HG02759 (cell line): ENCODE measurements around the gene TLR3.
"Not testable (repeated sequence)": the region's sequence is repeated elsewhere in the genome, so short reads cannot be mapped to it uniquely, and the experiment has no call there.

ENCODE experiments used
- ATAC-seq: cut with Tn5 transposase; IDR thresholded peaks from one replicate; pipeline ENCODE4 v1.9.1; 2021; ENCODE audit warnings: mild to moderate bottlenecking, moderate library complexity; ENCODE audit not compliant: unreplicated experiment

The TLR3 gene

DNA sequence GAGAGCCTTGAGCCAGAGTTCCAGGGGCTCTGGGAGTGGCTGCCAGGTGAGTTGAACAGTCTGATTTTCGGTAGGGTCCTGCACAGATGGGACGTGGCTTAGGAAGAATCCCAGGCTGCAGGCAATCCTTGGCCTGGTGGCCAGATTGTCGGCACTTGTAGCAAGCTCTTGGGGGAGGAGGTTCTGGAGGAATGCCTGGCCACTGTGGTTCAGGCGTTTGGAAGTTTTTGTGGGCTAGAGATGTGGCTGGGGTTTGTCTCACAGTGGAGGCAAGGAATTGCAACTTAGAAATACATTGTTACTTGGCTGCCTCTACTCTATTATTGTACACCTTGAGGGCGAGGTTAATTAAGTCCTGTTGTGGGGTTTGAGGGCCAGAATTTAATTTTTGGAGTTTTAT, 21.5 kb upstream of the TLR3 start:
- ATAC-seq, result not testable (repeated sequence)

DNA sequence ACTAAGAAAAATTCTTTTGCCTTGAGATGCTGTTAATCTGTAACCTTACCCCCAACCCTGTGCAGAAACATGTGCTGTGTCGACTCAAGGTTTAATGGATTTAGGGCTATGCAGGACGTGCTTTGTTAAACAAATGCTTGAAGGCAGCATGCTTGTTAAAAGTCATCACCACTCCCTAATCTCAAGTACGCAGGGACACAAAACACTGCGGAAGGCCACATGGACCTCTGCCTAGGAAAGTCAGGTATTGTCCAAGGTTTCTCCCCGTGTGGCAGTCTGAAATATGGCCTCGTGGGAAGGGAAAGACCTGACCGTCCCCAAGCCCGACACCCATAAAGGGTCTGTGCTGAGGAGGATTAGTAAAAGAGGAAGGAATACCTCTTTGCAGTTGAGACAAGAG, 18.8 kb upstream of the TLR3 start:
- not testable (repeated sequence) for ATAC-seq

DNA sequence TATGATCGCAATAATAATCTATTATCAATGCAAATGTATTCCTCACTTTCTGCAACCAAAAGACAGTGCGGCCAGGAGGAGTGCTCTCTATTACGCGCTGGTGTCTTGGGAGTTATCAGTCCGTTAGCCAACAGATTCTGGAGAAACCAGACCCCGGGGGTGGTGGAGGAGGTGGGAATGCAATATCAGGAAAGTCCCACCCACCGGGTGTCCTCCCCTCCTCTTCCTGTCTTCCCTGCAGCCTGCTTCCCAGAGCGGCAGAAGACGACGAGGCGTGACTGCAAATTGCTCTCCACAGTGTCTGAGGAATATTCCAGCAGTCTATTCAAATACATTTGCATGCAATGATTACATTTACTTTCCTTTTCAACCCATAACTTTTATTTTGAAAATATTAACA, 17.9 kb upstream of the TLR3 start:
- ATAC-seq, result no peak

DNA sequence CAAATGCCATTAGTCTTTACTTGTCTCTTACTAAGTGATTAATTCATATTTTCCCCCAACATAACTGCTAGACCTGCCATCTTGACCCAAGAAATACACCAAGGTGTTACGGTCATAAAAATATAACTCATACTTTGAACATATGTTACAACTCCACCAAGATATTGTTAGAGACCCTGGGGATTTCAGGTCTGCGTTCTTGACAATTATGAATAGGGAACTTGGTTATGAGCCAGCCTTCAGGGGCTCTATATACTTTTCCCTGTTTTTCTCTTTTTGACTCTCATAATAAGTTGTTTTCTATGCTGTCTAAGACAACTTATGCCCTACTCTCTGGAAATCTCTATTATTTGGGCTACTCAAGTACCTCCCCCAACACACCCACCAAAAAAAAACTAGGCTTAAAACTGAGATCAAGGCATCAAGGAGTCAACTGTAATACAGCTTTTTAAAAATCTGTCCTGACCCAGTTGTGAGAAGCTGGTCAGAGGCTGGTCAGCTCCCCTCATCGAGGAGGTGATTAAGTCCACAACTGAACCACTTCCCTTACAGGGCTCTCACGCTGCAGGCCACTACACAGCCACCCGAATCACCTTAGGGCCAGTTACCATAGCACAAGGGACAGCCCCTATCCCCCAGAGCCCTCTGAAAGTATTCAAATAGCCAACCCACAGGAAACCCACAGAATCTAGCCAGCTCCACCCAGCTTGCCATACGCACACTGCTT, 10.5 kb upstream of the TLR3 start:
- peak; percentile 100 for ATAC-seq

DNA sequence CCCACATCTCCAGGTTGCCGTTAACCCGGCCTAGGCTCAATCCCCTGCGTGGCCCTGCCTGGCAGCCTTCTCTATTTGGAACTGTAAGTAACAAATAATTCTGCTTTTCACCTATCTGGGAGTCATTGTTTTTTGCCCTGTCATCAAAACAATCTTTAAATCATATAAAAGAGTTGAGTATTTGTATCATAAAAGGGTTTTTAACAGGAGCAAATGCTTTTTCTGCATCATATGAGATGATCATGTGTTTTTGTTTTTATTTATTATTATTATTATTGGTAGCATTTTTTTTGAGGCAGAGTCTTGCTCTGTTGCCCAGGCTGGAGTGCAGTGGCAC, 10.0 kb upstream of the TLR3 start:
- no peak for ATAC-seq

DNA sequence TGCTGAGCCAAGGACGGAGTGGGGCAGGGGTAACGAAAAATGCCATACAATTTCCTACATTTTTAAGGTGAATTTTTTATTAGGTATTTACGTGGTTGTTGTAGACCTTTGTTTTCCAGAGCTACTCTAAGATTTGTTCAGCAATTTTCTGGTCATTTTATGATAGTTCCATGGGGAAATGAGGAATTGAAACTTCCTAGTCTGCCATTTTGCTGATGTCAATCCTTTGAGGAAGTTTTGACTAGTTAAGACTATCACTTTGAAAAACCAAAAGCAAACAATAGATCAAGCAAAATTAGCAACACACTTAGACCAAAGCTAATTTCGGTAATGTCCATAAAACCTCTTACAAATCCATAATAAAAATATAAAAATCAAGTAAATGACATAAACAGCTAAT, 7.0 kb upstream of the TLR3 start:
- no peak for ATAC-seq

DNA sequence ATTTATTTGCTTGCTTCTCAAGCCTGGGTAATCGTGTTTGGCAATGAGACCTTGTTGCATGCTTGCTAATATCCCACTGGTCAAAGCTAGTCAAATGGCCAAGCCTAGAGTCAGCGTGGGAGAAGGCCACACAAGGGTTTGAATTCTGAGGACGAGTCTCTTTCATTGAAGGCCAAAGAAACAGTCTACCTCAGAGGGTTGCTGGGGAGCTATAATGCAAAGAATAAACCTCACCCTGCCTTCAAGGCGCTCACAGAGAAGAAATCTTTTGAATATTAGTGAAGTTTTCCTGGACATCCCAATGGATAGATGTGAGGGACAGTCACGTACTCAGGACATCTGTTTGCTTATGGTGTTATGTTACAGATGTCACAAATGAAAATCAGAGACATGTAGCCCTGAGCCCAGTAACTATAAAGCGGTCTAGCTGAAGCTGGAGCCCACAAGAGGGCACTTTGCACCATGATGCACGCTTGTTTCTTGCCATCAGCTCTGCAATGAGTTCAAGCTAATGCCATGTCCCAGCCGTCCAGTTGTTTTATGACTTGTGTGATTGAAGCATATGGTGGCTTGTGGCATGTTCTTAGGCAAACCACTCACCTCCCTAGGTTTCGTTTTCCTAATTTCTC, 1.1 kb upstream of the TLR3 start:
- ATAC-seq, result peak; percentile 86

DNA sequence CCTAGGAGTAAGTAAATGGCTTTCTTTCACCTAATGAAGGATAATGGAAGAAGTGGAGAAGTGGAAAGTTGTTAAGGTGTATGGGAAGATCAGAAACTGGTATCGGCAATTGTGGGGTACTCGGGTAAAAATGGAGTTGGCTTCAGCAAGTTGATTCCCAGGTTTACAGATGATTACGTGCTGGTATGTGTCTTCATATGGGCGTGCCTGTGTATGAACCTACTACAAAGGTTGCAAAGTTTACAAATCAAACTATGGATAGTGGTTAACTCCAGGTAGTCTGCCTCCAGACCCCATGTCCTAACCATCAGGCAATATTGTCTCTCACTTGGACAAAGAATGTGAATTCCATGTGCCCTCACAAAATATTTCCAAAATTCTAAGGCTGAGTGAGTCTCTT, 773 bp downstream of the TLR3 start:
- ATAC-seq, result no peak

DNA sequence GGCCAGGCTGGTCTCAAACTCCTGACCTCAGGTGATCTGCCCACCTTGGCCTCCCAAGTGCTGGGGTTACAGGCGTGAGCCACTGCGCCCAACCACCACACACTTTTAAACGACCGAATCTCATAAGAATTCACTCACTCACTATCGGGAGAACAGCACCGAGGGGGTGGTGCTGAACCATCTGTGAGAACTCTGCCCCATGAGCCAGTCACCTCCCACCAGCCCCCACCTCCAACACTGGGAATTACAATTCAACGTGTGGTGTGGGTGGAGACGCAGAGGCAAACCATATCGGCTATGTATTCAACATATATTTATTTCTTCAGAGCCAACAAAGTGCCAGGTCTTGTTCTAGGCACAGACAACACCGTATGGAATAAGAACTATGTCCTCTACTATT, 3.6 kb downstream of the TLR3 start:
- ATAC-seq, result no peak

DNA sequence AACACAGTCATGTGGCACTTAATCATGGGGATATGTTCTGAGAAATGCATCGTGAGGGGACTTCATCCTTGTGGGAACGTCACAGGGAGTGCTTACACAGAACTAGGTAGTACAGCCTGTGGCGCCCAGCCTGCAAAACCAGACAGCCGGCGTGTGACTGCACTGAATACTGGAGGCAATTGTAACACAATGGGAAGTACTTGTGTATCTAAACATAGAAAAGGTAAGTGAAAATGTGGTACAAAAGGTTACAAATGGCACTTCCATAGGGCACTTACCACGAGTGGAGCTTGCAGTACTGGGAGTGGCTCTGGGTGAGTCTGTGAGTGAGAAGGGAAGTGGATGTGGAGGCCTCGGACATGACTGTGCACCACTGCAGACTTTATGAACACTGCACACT, 5.2 kb downstream of the TLR3 start:
- ATAC-seq, result no peak

DNA sequence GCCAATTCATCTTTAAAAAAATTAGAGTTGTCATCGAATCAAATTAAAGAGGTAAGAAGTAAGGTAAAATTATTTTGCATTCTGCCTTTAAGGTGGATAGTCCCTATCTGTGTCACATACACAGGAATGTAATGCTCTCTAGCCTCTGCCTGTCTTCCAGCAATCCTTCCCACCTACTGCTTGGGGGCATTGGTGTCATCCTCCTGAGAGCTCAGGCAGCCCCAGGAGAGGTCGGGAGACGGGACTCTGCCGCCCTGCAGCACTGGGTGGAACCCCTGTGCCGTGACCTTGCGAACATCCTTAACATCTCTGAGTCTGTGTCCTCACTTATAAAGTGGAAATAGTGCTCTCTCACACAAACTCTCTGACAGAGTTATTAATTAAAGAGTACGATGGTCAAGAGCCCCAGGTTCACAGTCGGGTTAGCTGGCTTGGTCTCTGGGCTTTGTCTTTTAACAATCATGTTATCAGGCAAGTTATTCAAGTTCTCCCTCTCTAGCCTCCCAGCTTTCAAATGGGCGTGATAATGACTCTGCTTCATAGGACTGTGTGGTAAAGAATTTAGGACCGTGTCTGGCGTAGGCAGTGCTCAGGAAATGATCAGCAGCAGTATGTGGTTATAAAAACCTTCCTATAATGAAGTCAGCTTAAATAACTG, 10.2 kb downstream of the TLR3 start:
- no peak for ATAC-seq

DNA sequence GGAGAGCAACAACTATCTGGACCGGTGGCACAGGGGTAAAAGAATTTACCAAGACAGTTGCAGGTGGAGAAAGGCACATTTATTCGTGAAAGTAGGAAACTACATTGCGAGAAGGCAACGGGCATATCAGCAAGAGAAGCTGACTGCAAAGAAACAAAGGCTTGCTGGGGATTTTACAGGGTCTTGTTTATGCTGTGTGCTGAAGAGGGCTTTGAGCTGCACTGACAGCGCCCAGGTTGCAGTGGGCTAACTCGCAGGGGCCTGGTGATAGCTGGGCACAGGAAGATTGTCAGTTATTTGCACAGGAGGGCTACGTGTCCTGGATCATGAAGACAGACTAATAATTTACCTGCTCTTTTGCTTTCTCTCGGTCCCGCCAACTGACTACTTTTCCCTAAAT, 10.7 kb downstream of the TLR3 start:
- ATAC-seq, result no peak

DNA sequence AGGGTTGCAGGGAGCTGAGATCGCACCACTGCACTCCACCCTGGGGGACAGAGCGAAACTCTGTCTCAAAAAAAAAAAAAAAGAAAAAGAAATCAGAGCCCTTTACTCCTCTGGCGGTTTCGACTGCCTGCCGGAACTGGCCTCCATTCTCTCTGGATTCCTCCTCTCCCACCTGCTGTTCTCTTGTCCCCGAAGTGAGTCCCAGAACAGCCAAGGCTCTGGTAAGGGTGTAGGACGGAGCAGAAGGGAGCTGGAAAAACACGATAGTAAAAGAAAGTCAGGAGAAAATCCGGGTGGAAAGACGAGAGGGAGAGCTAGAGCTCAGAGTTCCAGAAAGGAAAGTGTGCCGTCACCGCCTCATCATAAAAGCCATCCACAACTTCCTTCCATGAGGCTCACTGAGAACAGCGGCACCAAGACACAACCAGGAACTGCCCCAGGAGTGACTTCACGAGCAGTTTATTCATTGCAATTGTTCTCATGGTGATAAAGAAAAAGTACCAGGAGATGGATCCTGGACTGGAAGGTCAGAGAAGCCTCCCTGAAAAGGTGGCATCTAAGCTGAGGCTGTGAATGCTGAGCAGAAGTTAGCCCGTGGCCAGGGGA, 12.3 kb downstream of the TLR3 start:
- no peak for ATAC-seq

DNA sequence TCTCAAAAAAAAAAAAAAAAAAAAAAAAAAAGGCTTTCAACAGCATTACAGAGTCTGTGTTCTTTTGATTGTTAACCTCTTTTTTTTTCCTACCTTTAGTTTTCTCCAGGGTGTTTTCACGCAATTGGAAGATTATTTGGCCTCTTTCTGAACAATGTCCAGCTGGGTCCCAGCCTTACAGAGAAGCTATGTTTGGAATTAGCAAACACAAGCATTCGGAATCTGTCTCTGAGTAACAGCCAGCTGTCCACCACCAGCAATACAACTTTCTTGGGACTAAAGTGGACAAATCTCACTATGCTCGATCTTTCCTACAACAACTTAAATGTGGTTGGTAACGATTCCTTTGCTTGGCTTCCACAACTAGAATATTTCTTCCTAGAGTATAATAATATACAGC, 13.3 kb downstream of the TLR3 start:
- ATAC-seq, result no peak

DNA sequence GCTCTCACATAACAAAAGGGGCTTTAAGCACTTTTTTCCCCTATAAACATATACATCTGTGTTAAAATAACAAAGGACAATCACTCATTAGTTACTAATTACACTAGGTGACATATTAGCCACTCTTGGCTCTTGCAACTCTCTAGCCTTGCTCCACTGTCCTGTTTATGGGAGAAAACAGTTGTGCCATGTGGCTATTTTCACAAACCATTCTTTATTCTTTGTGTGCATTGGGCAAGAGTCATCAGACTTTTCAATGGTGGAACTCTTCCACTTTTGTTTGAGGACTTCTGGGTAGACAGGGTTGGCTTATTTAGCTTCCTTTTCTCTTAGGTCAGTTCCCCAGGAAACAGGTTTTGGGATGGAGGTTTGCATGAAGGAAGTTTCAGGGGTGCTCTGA, 19.6 kb downstream of the TLR3 start:
- ATAC-seq, result no peak

DNA sequence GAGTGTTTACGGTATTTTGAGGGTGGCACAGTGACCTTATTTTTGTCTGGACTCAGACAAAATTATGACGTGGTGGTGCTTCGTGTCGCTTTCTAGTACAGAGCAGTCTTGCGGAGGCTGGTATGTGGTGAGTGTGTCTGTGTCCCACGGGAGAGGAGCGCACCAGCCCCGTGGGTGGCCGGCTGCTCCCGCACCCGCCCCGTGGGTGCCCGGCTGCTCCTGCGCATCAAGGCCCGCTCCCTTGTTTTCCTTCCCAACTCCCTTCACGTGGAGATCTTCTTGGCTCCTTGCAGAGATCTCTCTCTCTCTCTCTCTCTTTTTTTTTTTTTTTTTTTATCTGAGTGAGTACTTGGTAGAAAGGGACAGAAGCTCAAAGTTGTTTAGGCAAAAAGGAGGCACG, 23.3 kb downstream of the TLR3 start:
- ATAC-seq, result no peak

DNA sequence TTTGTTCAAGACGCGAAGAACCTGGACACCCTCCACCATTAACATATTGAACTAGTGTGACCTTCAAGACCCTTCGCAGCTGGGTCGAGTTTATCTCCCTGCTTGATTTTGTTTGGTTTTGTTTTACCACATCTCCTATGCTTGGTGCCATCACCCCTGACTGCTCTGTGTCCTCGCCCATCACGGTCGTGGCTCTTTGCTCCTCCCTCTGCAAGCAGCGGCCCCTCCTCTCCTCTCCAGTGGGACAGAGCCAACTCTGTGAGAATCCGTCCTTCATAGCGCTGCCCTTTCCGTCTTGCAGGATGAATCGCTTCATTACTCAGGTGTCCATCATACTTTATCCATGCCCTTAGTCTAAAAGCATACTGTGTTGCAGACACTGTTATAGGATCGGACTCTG, 26.4 kb downstream of the TLR3 start:
- no peak for ATAC-seq

DNA sequence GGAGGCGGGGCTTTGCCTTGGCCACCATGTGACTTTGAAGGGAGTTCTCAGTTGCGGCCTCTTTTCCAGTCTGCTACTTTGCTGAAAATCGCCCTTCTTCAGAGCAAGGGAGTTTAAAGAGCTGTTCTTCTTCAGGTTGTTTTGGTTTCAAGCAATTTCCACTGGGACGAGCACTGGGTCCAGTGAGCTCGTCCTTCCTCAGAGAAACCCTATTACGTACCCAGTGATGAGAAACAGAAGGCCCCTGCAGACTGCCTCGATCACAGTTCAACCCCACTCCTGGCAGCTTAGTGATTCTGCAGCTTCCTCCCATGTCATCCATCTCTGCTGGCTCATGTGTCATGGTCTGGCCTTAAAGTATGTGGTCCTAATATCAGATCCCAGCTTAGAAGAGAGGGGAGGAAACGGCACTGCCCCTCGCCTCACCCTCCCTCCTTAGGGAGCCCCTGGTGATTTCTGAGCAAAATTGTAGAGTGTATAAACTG, 27.8 kb downstream of the TLR3 start:
- ATAC-seq, result no peak

DNA sequence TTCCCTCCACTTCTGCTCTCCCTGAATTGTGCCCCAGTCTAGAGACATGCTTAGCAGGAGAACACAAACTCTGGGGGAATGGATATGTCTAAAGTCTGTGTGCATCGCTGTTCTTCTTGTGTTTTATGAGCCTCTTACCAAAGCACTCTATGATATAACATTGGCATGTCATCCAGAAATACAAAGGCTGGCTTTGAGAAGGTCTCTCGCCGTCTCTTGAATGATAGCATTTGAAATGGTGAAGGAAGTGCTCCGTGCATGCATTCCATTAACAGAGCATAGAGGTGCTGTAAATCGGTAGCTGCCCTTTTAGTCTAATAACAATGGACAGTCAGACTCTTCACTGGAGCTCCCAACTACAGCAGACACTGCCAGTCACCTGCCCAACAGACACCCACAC, 28.4 kb downstream of the TLR3 start:
- no peak for ATAC-seq

DNA sequence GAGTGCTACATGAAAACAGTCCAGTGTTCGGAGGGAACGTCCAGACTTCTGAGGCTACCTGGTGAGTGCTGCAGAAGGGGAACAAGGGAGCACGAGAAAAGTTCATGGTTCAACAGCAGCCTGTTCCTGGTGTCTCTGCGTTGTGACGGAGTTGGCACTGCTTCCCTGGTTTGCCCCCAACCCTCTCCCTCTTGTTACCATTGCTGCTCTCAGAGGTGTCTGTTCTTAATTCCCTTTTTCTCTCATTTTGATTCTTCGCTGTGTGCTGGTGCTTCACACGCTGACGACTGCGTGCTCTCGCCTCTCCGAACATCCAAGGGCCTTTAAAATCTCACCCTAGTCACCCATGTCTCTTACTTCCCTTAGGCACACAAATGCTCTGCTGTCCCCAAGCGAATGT, 34.0 kb downstream of the TLR3 start:
- ATAC-seq, result no peak

DNA sequence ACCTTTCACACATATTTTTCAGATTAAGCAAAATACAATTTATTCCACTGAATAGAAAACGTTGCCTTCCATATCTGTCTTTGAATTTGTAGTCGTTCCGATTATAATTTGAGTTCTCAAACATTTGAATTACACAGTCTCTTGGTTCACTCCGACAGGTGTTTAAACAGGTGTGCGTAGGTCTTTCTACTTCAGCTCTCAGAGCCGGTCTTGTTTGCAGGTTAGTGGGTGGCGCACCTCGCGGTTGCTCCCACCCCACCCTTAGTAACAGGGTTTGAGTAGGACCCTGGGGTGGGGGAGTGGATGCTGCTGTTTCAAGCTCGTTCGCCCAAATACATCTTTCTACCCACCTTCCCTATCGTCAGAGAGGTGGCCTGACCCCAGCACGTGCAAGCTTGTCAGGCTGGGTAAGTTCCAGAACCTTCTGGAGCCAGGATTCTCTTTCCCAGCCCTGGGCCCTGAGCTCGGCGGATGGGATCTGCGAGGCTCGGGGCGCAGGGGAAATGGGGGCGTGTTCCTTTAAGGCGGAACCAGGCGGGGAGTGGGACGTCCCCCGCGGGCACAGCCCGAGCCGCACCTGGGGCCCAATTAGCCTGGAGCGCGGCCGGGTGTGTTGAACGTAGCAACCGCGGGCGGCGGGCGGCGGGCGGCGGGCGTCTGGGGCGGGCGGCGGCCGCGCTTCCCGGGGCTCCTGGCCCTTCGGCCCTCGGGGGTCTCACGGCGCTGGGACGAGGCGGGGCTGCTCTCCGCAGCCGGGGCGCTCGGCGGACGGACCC, 35.3 kb downstream of the TLR3 start, which contains the start of gene FAM149A:
Gene FAM149A, plus strand, starts transcription at position 591 of the 776 bp plus-strand sequence.
- peak; percentile 84 for ATAC-seq
